Hepatocyte (in vitro differentiated cells): ENCODE measurements around the gene PRM3.

Experiments
- CTCF ChIP-seq: fragments of 200-600 bp; sonication (generic); IDR thresholded peaks from 2 replicates; pipeline ENCODE4 v1.5.1; 2016; ENCODE audit warnings: antibody characterized with exemption, mild to moderate bottlenecking; ENCODE audit not compliant: poor library complexity
- EZH2 ChIP-seq: fragments of 200-600 bp; sonication (generic); IDR thresholded peaks from 2 replicates; pipeline ENCODE4 v1.6.1; 2016; ENCODE audit warnings: antibody characterized with exemption, mild to moderate bottlenecking, borderline replicate concordance
- EZH2phosphoT487 ChIP-seq: fragments of 200-600 bp; sonication (generic); IDR thresholded peaks from one replicate; pipeline ENCODE4 v1.6.1; 2018; ENCODE audit warnings: antibody characterized with exemption, mild to moderate bottlenecking, low read depth, moderate library complexity; ENCODE audit not compliant: unreplicated experiment, severe bottlenecking

DNA sequence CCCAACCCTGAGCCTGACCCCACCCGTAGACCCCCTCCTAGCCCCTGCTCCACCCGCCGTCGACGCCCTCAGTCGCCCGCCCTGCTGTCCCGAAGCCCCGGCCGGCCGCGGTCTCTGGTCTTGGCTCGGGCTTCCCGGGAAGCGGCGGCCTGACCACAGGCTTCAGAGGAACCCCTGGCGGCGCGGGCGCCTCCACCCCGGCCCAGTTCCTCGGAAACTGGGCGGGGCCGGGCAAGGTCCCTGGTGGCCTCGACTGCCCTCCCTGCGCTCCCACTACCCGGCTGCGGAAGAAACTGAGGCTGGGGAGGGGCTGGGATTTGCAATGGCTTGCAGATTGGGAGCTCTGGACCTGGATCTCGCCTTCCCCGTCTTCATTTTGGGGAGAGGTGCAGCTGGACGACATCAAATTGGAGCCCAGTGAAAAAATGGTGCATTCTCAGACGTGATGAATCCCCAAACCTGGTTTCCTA lies 16.7 kb downstream of the PRM3 start:
- TF ChIP-seq EZH2phosphoT487 (no peak), CTCF (no peak), EZH2 (no peak)
